Transverse colon (tissue), 4 donors: ENCODE results near the gene CSKMT. TPM values are rescaled to one million over a fixed set of nuclear protein-coding genes. Genes with fewer than 3 reads are reported as not detected.
"Not testable (repeated sequence)": the region's sequence is repeated elsewhere in the genome, so short reads cannot be mapped to it uniquely, and the experiment has no call there.

Experiments used
- DNase-seq: peaks from one replicate; pipeline ENCODE4 v3.0.0-alpha.2; 2019
- H3K27ac ChIP-seq, 4 donors: fragments of 200-600 bp; sonication (generic); 2 replicates each; pipeline ENCODE4 v1.5.1; 2016 to 2018; ENCODE audit warnings: inconsistent platforms in 4 of 4
- H3K27me3 ChIP-seq: fragments of 200-600 bp; sonication (generic); 2 replicates; pipeline ENCODE4 v1.5.1; 2017; ENCODE audit warnings: inconsistent platforms
- H3K36me3 ChIP-seq, 4 donors: fragments of 200-600 bp; sonication (generic); 2 replicates each; pipeline ENCODE4 v1.5.1; 2017 to 2019; ENCODE audit warnings: inconsistent platforms in 4 of 4
- H3K4me1 ChIP-seq, 4 donors: fragments of 200-600 bp; sonication (generic); 2 replicates each; pipeline ENCODE4 v1.5.1; 2017 to 2020; ENCODE audit warnings: inconsistent platforms in 4 of 4
- H3K4me3 ChIP-seq, 4 donors: fragments of 200-600 bp; sonication (generic); 1 replicate in 1 of 4; 2 replicates in 3 of 4; pipeline versions ENCODE4 v1.5.1 to v1.6.1; 2017 to 2019; ENCODE audit warnings: inconsistent platforms in 4 of 4
- H3K9me3 ChIP-seq, 2 donors: fragments of 200-600 bp; sonication (generic); 2 replicates each; pipeline ENCODE4 v1.5.1; 2017 to 2019; ENCODE audit warnings: inconsistent platforms in 2 of 2
- CTCF ChIP-seq, 5 experiments: fragments of 200-600 bp in 3 of 5; fragments of 450-650 bp in 2 of 5; sonication (generic) in 3 of 5; IDR thresholded peaks; 1 replicate in 2 of 5; 2 replicates in 3 of 5; pipeline ENCODE4 v1.5.1; 2016 to 2017; ENCODE audit warnings: antibody characterized with exemption in 5 of 5, inconsistent platforms in 3 of 5, mild to moderate bottlenecking in 2 of 5, moderate library complexity in 1 of 5
- EP300 ChIP-seq: sonication (generic); formaldehyde crosslinking; IDR thresholded peaks from one replicate; pipeline ENCODE4 v1.6.1; 2017; ENCODE audit warnings: antibody characterized with exemption, low read depth
- POLR2A ChIP-seq: fragments of 450-650 bp; IDR thresholded peaks from one replicate; pipeline ENCODE4 v1.6.1; 2016; ENCODE audit warnings: antibody characterized with exemption, mild to moderate bottlenecking, moderate library complexity
- POLR2AphosphoS5 ChIP-seq, 3 donors: sonication (generic); formaldehyde crosslinking; IDR thresholded peaks; one replicate each; pipeline ENCODE4 v1.6.1; 2016; ENCODE audit warnings: antibody characterized with exemption in 3 of 3
- WGBS, 2 donors: methylation state at CpG; one replicate each; pipeline ENCODE4 v1.1.5; 2018; ENCODE audit warnings: low coverage in 1 of 2; 5-methylcytosine and 5-hydroxymethylcytosine counted together
- in situ Hi-C, 4 donors: fragments of 200-750 bp; cut with MboI; loops; one replicate each; pipeline versions ENCODE4 v1.15.0 to v1.15.1; 2017; ENCODE audit warnings: low sequenced_read_pairs in 3 of 4, low pct_ligation_motif_present in 1 of 4, low pct_unique_long_range_greater_than_20kb in 1 of 4
- intact Hi-C: fragments of 100-400 bp; cut with DNase I; formaldehyde crosslinking; loops from one replicate; pipeline ENCODE4 v1.15.1; 2023; ENCODE audit warnings: low total_unique reads
- total RNA-seq, 4 donors: library from RNA; depleted of rRNA; stranded (reverse); fragments of >200 nt; gene quantifications; one replicate each; pipeline ENCODE4 v1.1.0, GENCODE V29; 2016

Gene CSKMT
- total RNA-seq, 4 donors from 2014 or later: 6.0 to 17.0 TPM; not detected in 2

GRCh38 chr11:62671236-62671607 lies 6.1 kb downstream of the CSKMT start:
- TF ChIP-seq EP300 (no peak), POLR2A (no peak), CTCF (IDR thresholded peaks at IDR 0.05) (no peak), POLR2AphosphoS5 (IDR thresholded peaks at IDR 0.05) (no peak)
- H3K27ac ChIP-seq: peak overlapping the region; percentile 92 to 93 (median 93)
- no peaks in the 10 kb centered on the region for H3K9me3 ChIP-seq
- 0% methylated on average over 9 to 17 of the region's 17 CpGs for WGBS, 2 donors
- H3K36me3 ChIP-seq: peaks cover 0 to 10% (median 0%) of the 10 kb centered on the region in 4 donors
- no peaks in the 10 kb centered on the region for H3K27me3 ChIP-seq
- no peak for DNase-seq
- peaks cover 26 to 60% (median 47%) of the 10 kb centered on the region in 4 donors for H3K4me1 ChIP-seq
- peak overlapping the region; percentile 51 to 79 (median 62) for H3K4me3 ChIP-seq
- intact Hi-C loops (no loop called here), in situ Hi-C loops (no loop called here)

GRCh38 chr11:62671608-62672389 lies 6.7 kb downstream of the CSKMT start, which contains the start of the genes LBHD1 and UQCC3:
LBHD1 (minus strand) TSS chr11:62672267; CDS start chr11:62670031, 2,236 bp downstream.
UQCC3 (plus strand) TSS chr11:62671673; CDS start chr11:62671746, 73 bp downstream.
- Histone ChIP-seq H3K27ac (peak within 1 kb of the TSS; percentile 92 to 93 (median 93)), H3K4me3 (peak within 1 kb of the TSS; percentile 51 to 79 (median 62)), H3K36me3 (peaks cover 0 to 10% (median 1%) of the 10 kb centered on the region in 4 donors), H3K9me3 (no peaks in the 10 kb centered on the region), H3K4me1 (peaks cover 21 to 54% (median 41%) of the 10 kb centered on the region in 4 donors), H3K27me3 (no peaks in the 10 kb centered on the region)
- peak; percentile 83 for DNase-seq
- WGBS, 2 donors: 1% methylated on average over 53 of the region's 59 CpGs; no CpG with 5 or more reads in 1 of the 2 donors
- in situ Hi-C loops: no loop called here
- intact Hi-C loops: no loop called here
- TF ChIP-seq POLR2AphosphoS5 (IDR thresholded peaks at IDR 0.05) (peak; percentile 76 to 83 (median 77)), EP300 (no peak), POLR2A (peak; percentile 82), CTCF (IDR thresholded peaks at IDR 0.05) (no peak)

GRCh38 chr11:62673196-62673525 lies 8.0 kb downstream of the CSKMT start:
- peaks cover 21 to 51% (median 36%) of the 10 kb centered on the region in 4 donors for H3K4me1 ChIP-seq
- no peaks in the 10 kb centered on the region for H3K27me3 ChIP-seq
- 33 to 65% methylated on average over 1 to 2 of the region's 2 CpGs for WGBS, 2 donors
- no peak for DNase-seq
- H3K4me3 ChIP-seq: peak overlapping the region in 1 of 4 donors; percentile 79
- intact Hi-C loops: no loop called here
- in situ Hi-C loops: no loop called here
- no peak for TF ChIP-seq CTCF (IDR thresholded peaks at IDR 0.05)
- no peak for TF ChIP-seq POLR2AphosphoS5 (IDR thresholded peaks at IDR 0.05)
- TF ChIP-seq EP300: no peak
- TF ChIP-seq POLR2A: no peak
- H3K36me3 ChIP-seq: peaks cover 0 to 15% (median 3%) of the 10 kb centered on the region in 4 donors
- H3K27ac ChIP-seq: peak overlapping the region; percentile 92 to 93 (median 93)
- H3K9me3 ChIP-seq: no peaks in the 10 kb centered on the region

- DNase-seq, H3K27me3 ChIP-seq, H3K9me3 ChIP-seq, H3K4me3 ChIP-seq, intact Hi-C loops, H3K27ac ChIP-seq: not testable (repeated sequence)
- Histone ChIP-seq H3K4me1 (peaks cover 28 to 46% (median 34%) of the 10 kb centered on the region in 4 donors), H3K36me3 (peaks cover 0 to 15% (median 3%) of the 10 kb centered on the region in 4 donors)
- in situ Hi-C loops: loop anchor here in 2 of 4 donors (25.0 kb wide), 2 partner anchors 263 to 288 kb away; partner anchors contain the start of gene SCGB1A1 (in 1 of the 2)
- WGBS, 2 donors: 86 to 89% methylated on average over 10 of the region's 10 CpGs
Measured at GRCh38 chr11:62675415-62675814, 10.3 kb downstream of the CSKMT start.
